Panc1 (cell line): ENCODE results near the gene PATJ. TPM values are rescaled to one million over a fixed set of nuclear protein-coding genes. Genes with fewer than 3 reads are reported as not detected.

Experiments
- ATAC-seq: fragments of 200-7000 bp; cut with Tn5 transposase; 2 replicates; pipeline ENCODE4 v1.9.1; 2020; ENCODE audit warnings: mild to moderate bottlenecking, moderate library complexity
- BruUV-seq: library from RNA; stranded (reverse); fragments of 400-500 nt; replicated peaks from 2 replicates; lab custom pipeline; 2021; lab: Mats Ljungman, UMichigan
- CTCF ChIA-PET: fragments of 300-600 bp; sonication (Branson Sonifier 250); formaldehyde crosslinking; loops from one replicate; lab custom pipeline; 2022; ENCODE audit warnings: antibody characterized with exemption; lab: Charles Lee
- POLR2A ChIA-PET: fragments of 300-600 bp; sonication (Branson Sonifier 250); formaldehyde crosslinking; loops from one replicate; lab custom pipeline; 2022; ENCODE audit warnings: antibody characterized with exemption; lab: Charles Lee
- DNase-seq: peaks from one replicate; pipeline ENCODE4 v3.0.0-alpha.2; 2010; ENCODE audit warnings: low read depth, low spot score
- H3K27ac ChIP-seq: 2 replicates; pipeline ENCODE4 v1.5.1; 2011; ENCODE audit warnings: mild to moderate bottlenecking, low read length, inconsistent platforms
- H3K27me3 ChIP-seq: fragments of 200-500 bp; sonication (Bioruptor generic); 2 replicates; pipeline ENCODE4 v1.6.0; 2014; ENCODE audit warnings: low read length, inconsistent platforms; ENCODE audit not compliant: control insufficient read depth, insufficient read depth
- H3K36me3 ChIP-seq: fragments of 200-500 bp; sonication (Bioruptor generic); 2 replicates; pipeline ENCODE4 v1.5.1; 2014; ENCODE audit warnings: inconsistent platforms, mild to moderate bottlenecking, low read length, moderate library complexity; ENCODE audit not compliant: control insufficient read depth, insufficient read depth
- H3K4me1 ChIP-seq: 2 replicates; pipeline ENCODE4 v1.5.1; 2011; ENCODE audit warnings: inconsistent platforms, mild to moderate bottlenecking, low read length, moderate library complexity; ENCODE audit not compliant: control insufficient read depth, insufficient read depth
- H3K4me3 ChIP-seq, 2 experiments: 2 replicates each; pipeline ENCODE4 v1.5.1; 2011 to 2012; ENCODE audit warnings: low read depth in 2 of 2, low read length in 2 of 2, mild to moderate bottlenecking in 2 of 2, inconsistent platforms in 1 of 2, moderate library complexity in 1 of 2
- H3K9me3 ChIP-seq: fragments of 200-500 bp; sonication (Bioruptor generic); 2 replicates; pipeline ENCODE4 v1.5.1; 2014; ENCODE audit warnings: low read depth, mild to moderate bottlenecking, inconsistent platforms, low read length, moderate library complexity; ENCODE audit not compliant: control insufficient read depth, insufficient read depth
- POLR2AphosphoS5 ChIP-seq: IDR thresholded peaks from 2 replicates; pipeline ENCODE4 v1.6.1; 2012; ENCODE audit warnings: mild to moderate bottlenecking, low read depth, low read length, moderate library complexity
- SIN3A ChIP-seq: IDR thresholded peaks from 2 replicates; pipeline ENCODE4 v1.6.1; 2012; ENCODE audit warnings: low read depth, mild to moderate bottlenecking, low read length, moderate library complexity, borderline replicate concordance; ENCODE audit not compliant: insufficient read depth
- TCF7L2 ChIP-seq: IDR thresholded peaks from 2 replicates; pipeline ENCODE4 v1.6.1; 2011; ENCODE audit warnings: mild to moderate bottlenecking, low read depth, low read length, inconsistent platforms
- in situ Hi-C: cut with HindIII; loops from 2 replicates; pipeline ENCODE4 v1.10.0; 2016; ENCODE audit warnings: low sequenced_read_pairs, low pct_unique_long_range_greater_than_20kb
- intact Hi-C: fragments of 100-400 bp; cut with micrococcal nuclease; formaldehyde crosslinking; loops from one replicate; pipeline ENCODE4 v1.10.0; 2022; ENCODE audit not compliant: unreplicated experiment
- total RNA-seq: library from RNA; stranded (reverse); gene quantifications from one replicate; pipeline ENCODE4 v1.2.1, GENCODE V29; 2021; ENCODE audit not compliant: unreplicated experiment
- TF ChIP-seq, protein P1 (sequence below), 2 experiments: IDR thresholded peaks; 2 replicates each; pipeline ENCODE4 v1.6.1; 2011 to 2012; ENCODE audit warnings: low read depth in 2 of 2, control low read depth in 1 of 2, low read length in 1 of 2, mild to moderate bottlenecking in 1 of 2, moderate library complexity in 1 of 2; ENCODE audit not compliant: insufficient read depth in 1 of 2
- TF ChIP-seq, protein P2 (sequence below): fragments of 450-650 bp; IDR thresholded peaks from 2 replicates; pipeline ENCODE4 v1.5.1; 2017; ENCODE audit warnings: mild to moderate bottlenecking

Gene PATJ
- total RNA-seq, 1 experiment from 2014 or later = 36.2 TPM

DNA sequence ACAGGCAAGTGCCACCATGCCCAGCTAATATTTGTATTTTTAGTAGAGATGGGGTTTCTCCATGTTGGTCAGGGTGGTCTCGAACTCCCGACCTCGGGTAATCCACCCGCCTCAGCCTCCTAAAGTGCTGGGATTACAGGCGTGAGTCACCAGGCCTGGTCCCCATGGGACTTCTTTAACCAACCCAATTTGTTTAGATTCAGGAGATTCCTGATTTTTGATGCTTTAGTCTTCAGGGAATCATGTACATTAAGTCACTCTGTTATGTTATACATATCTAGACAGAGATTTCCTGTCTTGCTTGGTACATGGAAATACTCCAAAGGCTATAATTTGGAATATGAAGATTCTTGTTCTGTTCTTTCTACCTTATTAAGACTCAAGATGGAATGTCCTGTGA, 250.0 kb downstream of the PATJ start:
- BruUV-seq = no TSS peak
- DNase-seq (no peak), ATAC-seq (no peak)
- Histone ChIP-seq H3K36me3 (no peaks in the 10 kb centered on the region), H3K27ac (no peak overlapping the region), H3K4me1 (no peaks in the 10 kb centered on the region), H3K27me3 (no peaks in the 10 kb centered on the region), H3K9me3 (no peaks in the 10 kb centered on the region), H3K4me3 (no peak overlapping the region)
- intact Hi-C loops = no loop called here
- CTCF ChIA-PET = no interaction called here
- TF ChIP-seq, protein P1, sequence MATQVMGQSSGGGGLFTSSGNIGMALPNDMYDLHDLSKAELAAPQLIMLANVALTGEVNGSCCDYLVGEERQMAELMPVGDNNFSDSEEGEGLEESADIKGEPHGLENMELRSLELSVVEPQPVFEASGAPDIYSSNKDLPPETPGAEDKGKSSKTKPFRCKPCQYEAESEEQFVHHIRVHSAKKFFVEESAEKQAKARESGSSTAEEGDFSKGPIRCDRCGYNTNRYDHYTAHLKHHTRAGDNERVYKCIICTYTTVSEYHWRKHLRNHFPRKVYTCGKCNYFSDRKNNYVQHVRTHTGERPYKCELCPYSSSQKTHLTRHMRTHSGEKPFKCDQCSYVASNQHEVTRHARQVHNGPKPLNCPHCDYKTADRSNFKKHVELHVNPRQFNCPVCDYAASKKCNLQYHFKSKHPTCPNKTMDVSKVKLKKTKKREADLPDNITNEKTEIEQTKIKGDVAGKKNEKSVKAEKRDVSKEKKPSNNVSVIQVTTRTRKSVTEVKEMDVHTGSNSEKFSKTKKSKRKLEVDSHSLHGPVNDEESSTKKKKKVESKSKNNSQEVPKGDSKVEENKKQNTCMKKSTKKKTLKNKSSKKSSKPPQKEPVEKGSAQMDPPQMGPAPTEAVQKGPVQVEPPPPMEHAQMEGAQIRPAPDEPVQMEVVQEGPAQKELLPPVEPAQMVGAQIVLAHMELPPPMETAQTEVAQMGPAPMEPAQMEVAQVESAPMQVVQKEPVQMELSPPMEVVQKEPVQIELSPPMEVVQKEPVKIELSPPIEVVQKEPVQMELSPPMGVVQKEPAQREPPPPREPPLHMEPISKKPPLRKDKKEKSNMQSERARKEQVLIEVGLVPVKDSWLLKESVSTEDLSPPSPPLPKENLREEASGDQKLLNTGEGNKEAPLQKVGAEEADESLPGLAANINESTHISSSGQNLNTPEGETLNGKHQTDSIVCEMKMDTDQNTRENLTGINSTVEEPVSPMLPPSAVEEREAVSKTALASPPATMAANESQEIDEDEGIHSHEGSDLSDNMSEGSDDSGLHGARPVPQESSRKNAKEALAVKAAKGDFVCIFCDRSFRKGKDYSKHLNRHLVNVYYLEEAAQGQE (IDR thresholded peaks at IDR 0.05; ENCODE audit: insufficient read depth in 1 of 2, low read depth in 2 of 2, low read length in 1 of 2) = no peak
- TF ChIP-seq TCF7L2 (no peak), SIN3A (no peak), POLR2AphosphoS5 (no peak)
- TF ChIP-seq, protein P2, sequence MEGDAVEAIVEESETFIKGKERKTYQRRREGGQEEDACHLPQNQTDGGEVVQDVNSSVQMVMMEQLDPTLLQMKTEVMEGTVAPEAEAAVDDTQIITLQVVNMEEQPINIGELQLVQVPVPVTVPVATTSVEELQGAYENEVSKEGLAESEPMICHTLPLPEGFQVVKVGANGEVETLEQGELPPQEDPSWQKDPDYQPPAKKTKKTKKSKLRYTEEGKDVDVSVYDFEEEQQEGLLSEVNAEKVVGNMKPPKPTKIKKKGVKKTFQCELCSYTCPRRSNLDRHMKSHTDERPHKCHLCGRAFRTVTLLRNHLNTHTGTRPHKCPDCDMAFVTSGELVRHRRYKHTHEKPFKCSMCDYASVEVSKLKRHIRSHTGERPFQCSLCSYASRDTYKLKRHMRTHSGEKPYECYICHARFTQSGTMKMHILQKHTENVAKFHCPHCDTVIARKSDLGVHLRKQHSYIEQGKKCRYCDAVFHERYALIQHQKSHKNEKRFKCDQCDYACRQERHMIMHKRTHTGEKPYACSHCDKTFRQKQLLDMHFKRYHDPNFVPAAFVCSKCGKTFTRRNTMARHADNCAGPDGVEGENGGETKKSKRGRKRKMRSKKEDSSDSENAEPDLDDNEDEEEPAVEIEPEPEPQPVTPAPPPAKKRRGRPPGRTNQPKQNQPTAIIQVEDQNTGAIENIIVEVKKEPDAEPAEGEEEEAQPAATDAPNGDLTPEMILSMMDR = no peak
- in situ Hi-C loops = no loop called here
- POLR2A ChIA-PET = no interaction called here

DNA sequence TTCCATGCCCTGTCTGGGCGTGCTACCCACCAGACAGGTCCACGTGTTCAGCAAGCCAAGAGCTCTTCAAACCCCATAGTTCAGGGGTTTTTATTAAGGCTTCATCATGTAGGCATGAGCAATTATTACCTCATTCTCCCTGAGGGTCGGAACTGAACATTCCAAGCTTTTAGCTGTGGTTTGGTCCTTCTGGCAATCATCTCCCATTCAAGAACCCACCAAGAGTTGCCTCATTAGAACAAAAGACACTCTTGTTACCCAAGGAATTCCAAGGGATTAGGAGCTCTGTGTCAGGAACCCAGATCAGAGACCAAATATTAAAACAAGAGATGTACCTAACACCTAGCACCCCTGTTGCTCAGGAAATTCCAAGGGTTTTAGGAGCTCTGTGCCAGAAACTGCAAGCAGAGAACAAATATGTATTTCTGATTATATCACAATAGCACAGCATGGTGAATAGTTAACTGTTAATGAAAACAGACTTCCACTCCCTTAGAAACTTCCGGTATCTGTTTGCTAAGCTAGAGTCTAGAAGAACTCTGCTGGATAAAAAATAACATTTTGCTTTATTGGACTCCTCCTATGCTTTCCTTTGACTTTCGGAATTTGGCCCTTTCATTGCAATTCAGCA, 251.2 kb downstream of the PATJ start:
- in situ Hi-C loops = no loop called here
- DNase-seq = no peak
- CTCF ChIA-PET = no interaction called here
- H3K4me3 ChIP-seq = no peak overlapping the region
- no peaks in the 10 kb centered on the region for H3K9me3 ChIP-seq
- no TSS peak for BruUV-seq
- no peaks in the 10 kb centered on the region for H3K4me1 ChIP-seq
- ATAC-seq = no peak
- intact Hi-C loops = no loop called here
- no peaks in the 10 kb centered on the region for H3K36me3 ChIP-seq
- TF ChIP-seq, protein P2 = no peak
- TF ChIP-seq TCF7L2 (no peak), POLR2AphosphoS5 (no peak), SIN3A (no peak)
- TF ChIP-seq, protein P1 (IDR thresholded peaks at IDR 0.05; ENCODE audit: insufficient read depth in 1 of 2, low read depth in 2 of 2, low read length in 1 of 2) = no peak
- POLR2A ChIA-PET = no interaction called here
- no peaks in the 10 kb centered on the region for H3K27me3 ChIP-seq
- no peak overlapping the region for H3K27ac ChIP-seq
